ENCODE measurements around the gene ADIPOR2. TPM values are rescaled to one million over a fixed set of nuclear protein-coding genes. Genes with fewer than 3 reads are reported as not detected.
A peak's percentile ranks its signal among the peaks of the same experiment; 100 is the strongest.

ADIPOR2 gene
- total and polyA plus RNA-seq, 2 donors (not counting 1 experiment from before 2014, with no cell fraction given): 9.2 to 35.9 TPM

GRCh38 chr12:1797991-1798640 lies 107.2 kb downstream of the ADIPOR2 start:
- no peak for TF ChIP-seq CTCF (IDR thresholded peaks at IDR 0.05)
- H3K27me3 Mint-ChIP-seq: no peaks in the 10 kb centered on the region
- intact Hi-C loops (cut with micrococcal nuclease): no loop called here
- Histone ChIP-seq H2AFZ (ENCODE audit: insufficient read depth, low read depth, low read length, poor library complexity, severe bottlenecking) (peak overlapping the region; percentile 88), H3K36me3 (replicated peaks in 1 of 2; ENCODE audit: control extremely low read depth in 1 of 2, control insufficient read depth in 1 of 2, extremely low read depth in 1 of 2, insufficient read depth in 2 of 2, low read length in 1 of 2) (no peaks in the 10 kb centered on the region), H4K20me1 (ENCODE audit: control insufficient read depth, insufficient read depth, low read length, poor library complexity, severe bottlenecking) (no peaks in the 10 kb centered on the region), H3K4me1 (ENCODE audit: control insufficient read depth in 2 of 2, insufficient read depth in 2 of 2, low read length in 2 of 2) (peaks cover 9 to 32% of the 10 kb centered on the region in 2 donors), H3K79me2 (ENCODE audit: control insufficient read depth, insufficient read depth, low read length) (no peaks in the 10 kb centered on the region), H3K9ac (ENCODE audit: low read length) (no peak overlapping the region), H3K27ac (ENCODE audit: low read length in 2 of 2) (peak overlapping the region; percentile 18 to 67), H3K4me2 (replicated peaks; ENCODE audit: low read depth, low read length, poor library complexity, severe bottlenecking) (peak overlapping the region; percentile 94), H3K4me3 (ENCODE audit: control extremely low read depth in 1 of 5, extremely low read depth in 1 of 5, insufficient read depth in 1 of 5, low read depth in 2 of 5, low read length in 4 of 5) (no peak overlapping the region), H3K9me3 (ENCODE audit: control extremely low read depth in 1 of 3, control insufficient read depth in 2 of 3, insufficient read depth in 1 of 3, low read length in 2 of 3) (no peaks in the 10 kb centered on the region), H3K27me3 (replicated peaks in 1 of 4; ENCODE audit: control extremely low read depth in 1 of 4, control insufficient read depth in 3 of 4, insufficient read depth in 4 of 4, low read length in 3 of 4) (no peaks in the 10 kb centered on the region)
- ChIA-PET POLR2A (interaction anchor here (0.6 to 1.9 kb wide), 5 partner anchors 9 to 452 kb away, joined by 3 to 8 read pairs (median 3); no protein-coding TSS in a partner anchor), CTCF (interaction anchor here (0.9 to 11.3 kb wide), 7 partner anchors 9 to 216 kb away, joined by 3 to 327 read pairs (median 4); no protein-coding TSS in a partner anchor)
- no peaks in the 10 kb centered on the region for H3K9me3 Mint-ChIP-seq (ENCODE audit: insufficient read depth)
- peaks cover 30% of the 10 kb centered on the region for H3K4me1 Mint-ChIP-seq
- H3K4me3 Mint-ChIP-seq: peak overlapping the region; percentile 84
- DNase-seq (peak; percentile 30), ATAC-seq (ENCODE audit: low read depth) (no peak)
- no peak overlapping the region for H3K27ac Mint-ChIP-seq
- WGBS (ENCODE audit: insufficient coverage): 92% methylated on average over 22 of the region's 22 CpGs

- intact Hi-C loops (cut with micrococcal nuclease): no loop called here
- Histone ChIP-seq H3K79me2 (ENCODE audit: control insufficient read depth, insufficient read depth, low read length) (no peaks in the 10 kb centered on the region), H3K4me2 (replicated peaks; ENCODE audit: low read depth, low read length, poor library complexity, severe bottlenecking) (no peak overlapping the region), H3K27me3 (replicated peaks in 1 of 4; ENCODE audit: control extremely low read depth in 1 of 4, control insufficient read depth in 3 of 4, insufficient read depth in 4 of 4, low read length in 3 of 4) (no peaks in the 10 kb centered on the region), H3K4me3 (ENCODE audit: control extremely low read depth in 1 of 5, extremely low read depth in 1 of 5, insufficient read depth in 1 of 5, low read depth in 2 of 5, low read length in 4 of 5) (no peak overlapping the region), H3K36me3 (replicated peaks in 1 of 2; ENCODE audit: control extremely low read depth in 1 of 2, control insufficient read depth in 1 of 2, extremely low read depth in 1 of 2, insufficient read depth in 2 of 2, low read length in 1 of 2) (no peaks in the 10 kb centered on the region), H3K4me1 (ENCODE audit: control insufficient read depth in 2 of 2, insufficient read depth in 2 of 2, low read length in 2 of 2) (peaks cover 9 to 32% of the 10 kb centered on the region in 2 donors), H3K9me3 (ENCODE audit: control extremely low read depth in 1 of 3, control insufficient read depth in 2 of 3, insufficient read depth in 1 of 3, low read length in 2 of 3) (no peaks in the 10 kb centered on the region), H3K9ac (ENCODE audit: low read length) (no peak overlapping the region), H3K27ac (ENCODE audit: low read length in 2 of 2) (no peak overlapping the region), H2AFZ (ENCODE audit: insufficient read depth, low read depth, low read length, poor library complexity, severe bottlenecking) (no peak overlapping the region), H4K20me1 (ENCODE audit: control insufficient read depth, insufficient read depth, low read length, poor library complexity, severe bottlenecking) (no peaks in the 10 kb centered on the region)
- POLR2A ChIA-PET: interaction anchor here (0.6 to 1.9 kb wide), 6 partner anchors 9 to 451 kb away, joined by 3 to 8 read pairs (median 3); no protein-coding TSS in a partner anchor
- Mint-ChIP-seq H3K27ac (no peak overlapping the region), H3K27me3 (no peaks in the 10 kb centered on the region), H3K4me1 (peaks cover 30% of the 10 kb centered on the region), H3K9me3 (ENCODE audit: insufficient read depth) (no peaks in the 10 kb centered on the region), H3K4me3 (no peak overlapping the region)
- ATAC-seq (ENCODE audit: low read depth) (no peak), DNase-seq (no peak)
- TF ChIP-seq CTCF (IDR thresholded peaks at IDR 0.05) (no peak), EZH2 (IDR thresholded peaks at IDR 0.05; ENCODE audit: borderline replicate concordance, insufficient read depth, low read depth, low read length, poor library complexity, severe bottlenecking) (no peak)
- 96% methylated on average over 6 of the region's 6 CpGs for WGBS (ENCODE audit: insufficient coverage)
- CTCF ChIA-PET: interaction anchor here (1.0 to 11.3 kb wide), 5 partner anchors 9 to 164 kb away, joined by 3 to 327 read pairs (median 8); no protein-coding TSS in a partner anchor
These were observed 107.8 kb downstream of the ADIPOR2 start for GRCh38 chr12:1798641-1799020.

Data from B cell (primary cell).